Measurements from ENCODE around the gene ELAPOR1. TPM values are rescaled to one million over a fixed set of nuclear protein-coding genes. Genes with fewer than 3 reads are reported as not detected.

Gene ELAPOR1
- total RNA-seq, 1 donor from 2014 or later: 1.2 TPM

DNA sequence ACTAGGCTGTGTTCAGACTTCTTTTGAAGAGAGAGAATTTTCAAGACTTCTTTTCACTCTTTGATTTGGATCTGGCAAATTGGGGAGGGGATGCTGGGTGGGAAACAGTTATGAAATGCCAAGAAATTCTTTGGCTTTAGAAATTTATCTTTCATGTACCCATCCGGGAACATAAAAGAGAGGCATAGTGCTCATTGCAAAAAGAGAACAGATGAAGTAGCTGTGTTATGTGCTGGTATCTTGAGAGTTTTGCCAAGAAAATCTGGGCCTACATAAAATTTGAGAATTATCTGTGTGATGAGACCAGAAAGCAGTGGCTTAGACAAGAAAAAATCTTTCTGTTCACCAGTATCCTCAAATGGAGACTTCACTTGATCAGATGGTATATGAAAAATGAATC, 19.0 kb upstream of the ELAPOR1 start:
- H3K27me3 ChIP-seq (ENCODE audit: insufficient read depth, low read length): no peaks in the 10 kb centered on the region
- H3K4me1 ChIP-seq (ENCODE audit: insufficient read depth, low read length): peaks cover 21% of the 10 kb centered on the region
- peak overlapping the region; percentile 15 for H3K9ac ChIP-seq (ENCODE audit: low read length)
- H3K27me3 Mint-ChIP-seq (ENCODE audit: low read depth, unreplicated experiment): no peaks in the 10 kb centered on the region
- H3K9me3 Mint-ChIP-seq (ENCODE audit: unreplicated experiment): peaks cover 3% of the 10 kb centered on the region
- peaks cover 8% of the 10 kb centered on the region for H3K36me3 Mint-ChIP-seq (ENCODE audit: low read depth, unreplicated experiment)
- H3K79me2 ChIP-seq (ENCODE audit: insufficient read depth, low read length): peaks cover 49% of the 10 kb centered on the region
- H3K4me3 Mint-ChIP-seq (ENCODE audit: unreplicated experiment): no peak overlapping the region
- H3K36me3 ChIP-seq (ENCODE audit: insufficient read depth, low read length): peaks cover 8% of the 10 kb centered on the region
- no peak overlapping the region for H2AFZ ChIP-seq (ENCODE audit: low read depth, low read length)
- no peak for TF ChIP-seq CTCF (IDR thresholded peaks at IDR 0.05; ENCODE audit: insufficient read depth, low read depth, low read length)
- TF ChIP-seq EZH2 (IDR thresholded peaks at IDR 0.05; ENCODE audit: insufficient read depth, low read length): no peak
- no peak overlapping the region for H3K27ac Mint-ChIP-seq (ENCODE audit: unreplicated experiment)
- DNase-seq (ENCODE audit: low read depth): no peak
- H4K20me1 ChIP-seq (ENCODE audit: insufficient read depth, low read length): no peaks in the 10 kb centered on the region
- peaks cover 8% of the 10 kb centered on the region for H3K4me1 Mint-ChIP-seq (ENCODE audit: low read depth, unreplicated experiment)
- no peak for FAIRE-seq
- H3K9me3 ChIP-seq (ENCODE audit: insufficient read depth, low read depth, low read length): no peaks in the 10 kb centered on the region
- no peak overlapping the region for H3K4me2 ChIP-seq (ENCODE audit: low read length)
- H3K27ac ChIP-seq (ENCODE audit: low read depth, low read length): no peak overlapping the region
- H3K4me3 ChIP-seq (ENCODE audit: insufficient read depth, low read depth, low read length): no peak overlapping the region

DNA sequence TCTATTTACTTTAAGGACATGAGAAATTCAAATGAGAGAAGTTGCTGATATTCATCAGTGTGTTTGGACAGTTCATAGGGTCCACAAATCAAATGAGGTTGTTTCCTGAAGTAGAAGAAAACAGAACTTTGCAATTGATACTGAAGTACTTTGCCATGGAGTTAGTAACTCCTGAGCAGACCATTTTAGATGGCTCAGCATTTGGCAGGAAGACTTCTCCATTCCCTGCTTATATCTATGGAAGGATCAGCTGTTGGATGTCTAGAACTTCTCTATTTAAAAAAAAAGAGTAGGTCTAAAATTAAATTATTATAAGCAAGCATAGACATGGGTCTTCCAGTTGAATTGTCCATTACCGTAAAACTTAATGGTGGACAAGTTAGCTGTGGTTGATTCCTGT, 18.3 kb upstream of the ELAPOR1 start:
- Mint-ChIP-seq H3K4me1 (ENCODE audit: low read depth, unreplicated experiment) (peaks cover 8% of the 10 kb centered on the region), H3K9me3 (ENCODE audit: unreplicated experiment) (no peaks in the 10 kb centered on the region), H3K4me3 (ENCODE audit: unreplicated experiment) (no peak overlapping the region), H3K36me3 (ENCODE audit: low read depth, unreplicated experiment) (peaks cover 7% of the 10 kb centered on the region), H3K27ac (ENCODE audit: unreplicated experiment) (no peak overlapping the region), H3K27me3 (ENCODE audit: low read depth, unreplicated experiment) (no peaks in the 10 kb centered on the region)
- H3K27me3 ChIP-seq (ENCODE audit: insufficient read depth, low read length): no peaks in the 10 kb centered on the region
- H3K9me3 ChIP-seq (ENCODE audit: insufficient read depth, low read depth, low read length): no peaks in the 10 kb centered on the region
- FAIRE-seq (no peak), DNase-seq (ENCODE audit: low read depth) (no peak)
- no peak overlapping the region for H3K4me3 ChIP-seq (ENCODE audit: insufficient read depth, low read depth, low read length)
- H4K20me1 ChIP-seq (ENCODE audit: insufficient read depth, low read length): peaks cover 2% of the 10 kb centered on the region
- H3K4me1 ChIP-seq (ENCODE audit: insufficient read depth, low read length): peaks cover 21% of the 10 kb centered on the region
- no peak overlapping the region for H3K4me2 ChIP-seq (ENCODE audit: low read length)
- no peak overlapping the region for H3K9ac ChIP-seq (ENCODE audit: low read length)
- no peak overlapping the region for H3K27ac ChIP-seq (ENCODE audit: low read depth, low read length)
- H2AFZ ChIP-seq (ENCODE audit: low read depth, low read length): no peak overlapping the region
- H3K36me3 ChIP-seq (ENCODE audit: insufficient read depth, low read length): peaks cover 8% of the 10 kb centered on the region
- H3K79me2 ChIP-seq (ENCODE audit: insufficient read depth, low read length): peaks cover 56% of the 10 kb centered on the region
- TF ChIP-seq EZH2 (IDR thresholded peaks at IDR 0.05; ENCODE audit: insufficient read depth, low read length): no peak
- TF ChIP-seq CTCF (IDR thresholded peaks at IDR 0.05; ENCODE audit: insufficient read depth, low read depth, low read length): no peak

- FAIRE-seq (no peak), DNase-seq (ENCODE audit: low read depth) (no peak)
- Histone ChIP-seq H3K36me3 (ENCODE audit: insufficient read depth, low read length) (peaks cover 8% of the 10 kb centered on the region), H3K9me3 (ENCODE audit: insufficient read depth, low read depth, low read length) (no peaks in the 10 kb centered on the region), H2AFZ (ENCODE audit: low read depth, low read length) (no peak overlapping the region), H3K9ac (ENCODE audit: low read length) (no peak overlapping the region), H3K79me2 (ENCODE audit: insufficient read depth, low read length) (peaks cover 58% of the 10 kb centered on the region), H3K4me1 (ENCODE audit: insufficient read depth, low read length) (peaks cover 21% of the 10 kb centered on the region), H4K20me1 (ENCODE audit: insufficient read depth, low read length) (peaks cover 7% of the 10 kb centered on the region), H3K27ac (ENCODE audit: low read depth, low read length) (no peak overlapping the region), H3K27me3 (ENCODE audit: insufficient read depth, low read length) (no peaks in the 10 kb centered on the region), H3K4me3 (ENCODE audit: insufficient read depth, low read depth, low read length) (no peak overlapping the region), H3K4me2 (ENCODE audit: low read length) (no peak overlapping the region)
- TF ChIP-seq EZH2 (IDR thresholded peaks at IDR 0.05; ENCODE audit: insufficient read depth, low read length): no peak
- TF ChIP-seq CTCF (IDR thresholded peaks at IDR 0.05; ENCODE audit: insufficient read depth, low read depth, low read length): no peak
- no peaks in the 10 kb centered on the region for H3K27me3 Mint-ChIP-seq (ENCODE audit: low read depth, unreplicated experiment)
- H3K9me3 Mint-ChIP-seq (ENCODE audit: unreplicated experiment): no peaks in the 10 kb centered on the region
- peaks cover 8% of the 10 kb centered on the region for H3K4me1 Mint-ChIP-seq (ENCODE audit: low read depth, unreplicated experiment)
- peaks cover 7% of the 10 kb centered on the region for H3K36me3 Mint-ChIP-seq (ENCODE audit: low read depth, unreplicated experiment)
- no peak overlapping the region for H3K27ac Mint-ChIP-seq (ENCODE audit: unreplicated experiment)
- H3K4me3 Mint-ChIP-seq (ENCODE audit: unreplicated experiment): no peak overlapping the region
These were observed 17.8 kb upstream of the ELAPOR1 start for GRCh38 chr1:109096120-109096519.
